ENCODE data around the gene PPP4R2. TPM values are rescaled to one million over a fixed set of nuclear protein-coding genes. Genes with fewer than 3 reads are reported as not detected.

The PPP4R2 gene
- total and polyA plus RNA-seq, 2 donors (not counting 1 experiment from before 2014, with no cell fraction given), result 9.8 to 57.5 TPM

DNA sequence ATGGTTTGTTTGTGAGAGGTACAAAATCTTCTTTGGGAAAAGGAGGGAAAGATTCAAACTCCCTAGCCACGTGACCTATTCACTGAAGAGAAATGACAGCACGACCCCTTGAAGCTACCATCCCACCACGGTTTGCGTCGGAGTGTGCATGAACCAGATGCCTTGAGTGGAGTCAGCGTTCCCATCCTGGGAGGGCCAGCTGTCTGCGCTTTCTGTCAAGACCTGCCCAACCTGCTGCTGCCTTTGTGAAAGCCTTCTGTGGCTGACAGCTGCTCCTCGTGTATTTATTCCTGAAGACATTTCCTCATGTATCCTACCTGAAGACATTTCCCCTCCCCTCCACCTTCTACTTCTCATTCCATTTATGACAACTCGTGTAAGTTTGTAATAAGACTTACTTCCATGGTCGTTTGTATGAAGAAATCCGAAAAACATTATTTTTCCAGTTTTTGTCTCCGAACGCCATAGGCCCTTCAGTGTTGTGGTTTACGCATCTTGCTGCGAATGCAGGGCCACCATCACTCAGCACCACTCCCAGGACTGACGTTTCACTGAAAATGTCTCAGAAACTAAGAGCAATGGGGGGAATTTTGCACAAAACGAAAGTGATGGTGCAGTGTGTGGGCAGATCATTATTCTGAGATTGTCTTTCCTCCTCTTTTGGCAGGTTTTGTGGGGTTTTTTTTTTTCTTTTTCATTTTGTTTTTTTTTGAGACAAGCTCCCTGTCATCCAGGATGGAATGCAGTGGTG is 83.8 kb downstream of the PPP4R2 start:
- no peak overlapping the region for H3K27ac ChIP-seq (ENCODE audit: low read length in 2 of 2)

DNA sequence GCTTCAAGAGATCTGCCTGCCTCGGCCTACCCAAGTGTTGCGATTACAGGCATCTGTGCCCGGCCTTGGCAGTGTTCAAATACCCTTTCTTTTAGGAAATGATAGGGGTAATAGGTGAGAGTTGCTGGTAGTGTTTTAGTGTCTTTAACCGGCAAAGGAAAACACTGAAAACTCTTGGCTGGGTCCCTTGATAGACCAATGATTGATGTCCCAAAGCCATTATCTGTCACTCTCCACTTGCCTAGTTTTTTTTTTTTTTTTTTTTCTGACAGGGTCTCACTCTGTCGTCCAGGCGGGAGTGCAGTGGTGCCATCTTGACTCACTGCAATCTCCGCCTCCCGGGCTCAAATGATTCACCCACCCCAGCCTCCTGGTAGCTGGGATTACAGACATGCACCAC is 84.5 kb downstream of the PPP4R2 start:
- ChIA-PET POLR2A (no interaction called here), CTCF (interaction anchor here (1.0 kb wide), 1 partner anchor 1370 kb away, joined by 3 read pairs; no protein-coding TSS in a partner anchor)
- ATAC-seq (ENCODE audit: low read depth) (no peak), DNase-seq (no peak)
- Histone ChIP-seq H3K27me3 (replicated peaks in 1 of 4; ENCODE audit: control extremely low read depth in 1 of 4, control insufficient read depth in 3 of 4, insufficient read depth in 4 of 4, low read length in 3 of 4) (no peaks in the 10 kb centered on the region), H3K27ac (ENCODE audit: low read length in 2 of 2) (no peak overlapping the region), H3K36me3 (replicated peaks in 1 of 2; ENCODE audit: control extremely low read depth in 1 of 2, control insufficient read depth in 1 of 2, extremely low read depth in 1 of 2, insufficient read depth in 2 of 2, low read length in 1 of 2) (no peaks in the 10 kb centered on the region), H3K4me1 (ENCODE audit: control insufficient read depth in 2 of 2, insufficient read depth in 2 of 2, low read length in 2 of 2) (peaks cover 0 to 2% of the 10 kb centered on the region in 2 donors), H3K9me3 (ENCODE audit: control extremely low read depth in 1 of 3, control insufficient read depth in 2 of 3, insufficient read depth in 1 of 3, low read length in 2 of 3) (no peaks in the 10 kb centered on the region), H3K4me3 (ENCODE audit: control extremely low read depth in 1 of 5, extremely low read depth in 1 of 5, insufficient read depth in 1 of 5, low read depth in 2 of 5, low read length in 4 of 5) (no peak overlapping the region), H4K20me1 (ENCODE audit: control insufficient read depth, insufficient read depth, low read length, poor library complexity, severe bottlenecking) (no peaks in the 10 kb centered on the region), H2AFZ (ENCODE audit: insufficient read depth, low read depth, low read length, poor library complexity, severe bottlenecking) (no peak overlapping the region), H3K79me2 (ENCODE audit: control insufficient read depth, insufficient read depth, low read length) (no peaks in the 10 kb centered on the region), H3K4me2 (replicated peaks; ENCODE audit: low read depth, low read length, poor library complexity, severe bottlenecking) (no peak overlapping the region), H3K9ac (ENCODE audit: low read length) (no peak overlapping the region)
- intact Hi-C loops (cut with micrococcal nuclease), result no loop called here
- Mint-ChIP-seq H3K27ac (no peak overlapping the region), H3K9me3 (ENCODE audit: insufficient read depth) (no peaks in the 10 kb centered on the region), H3K4me1 (peaks cover 2% of the 10 kb centered on the region), H3K27me3 (no peaks in the 10 kb centered on the region), H3K4me3 (no peak overlapping the region)
- no peak for TF ChIP-seq EZH2 (IDR thresholded peaks at IDR 0.05; ENCODE audit: borderline replicate concordance, insufficient read depth, low read depth, low read length, poor library complexity, severe bottlenecking)
- TF ChIP-seq, protein P1, sequence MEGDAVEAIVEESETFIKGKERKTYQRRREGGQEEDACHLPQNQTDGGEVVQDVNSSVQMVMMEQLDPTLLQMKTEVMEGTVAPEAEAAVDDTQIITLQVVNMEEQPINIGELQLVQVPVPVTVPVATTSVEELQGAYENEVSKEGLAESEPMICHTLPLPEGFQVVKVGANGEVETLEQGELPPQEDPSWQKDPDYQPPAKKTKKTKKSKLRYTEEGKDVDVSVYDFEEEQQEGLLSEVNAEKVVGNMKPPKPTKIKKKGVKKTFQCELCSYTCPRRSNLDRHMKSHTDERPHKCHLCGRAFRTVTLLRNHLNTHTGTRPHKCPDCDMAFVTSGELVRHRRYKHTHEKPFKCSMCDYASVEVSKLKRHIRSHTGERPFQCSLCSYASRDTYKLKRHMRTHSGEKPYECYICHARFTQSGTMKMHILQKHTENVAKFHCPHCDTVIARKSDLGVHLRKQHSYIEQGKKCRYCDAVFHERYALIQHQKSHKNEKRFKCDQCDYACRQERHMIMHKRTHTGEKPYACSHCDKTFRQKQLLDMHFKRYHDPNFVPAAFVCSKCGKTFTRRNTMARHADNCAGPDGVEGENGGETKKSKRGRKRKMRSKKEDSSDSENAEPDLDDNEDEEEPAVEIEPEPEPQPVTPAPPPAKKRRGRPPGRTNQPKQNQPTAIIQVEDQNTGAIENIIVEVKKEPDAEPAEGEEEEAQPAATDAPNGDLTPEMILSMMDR (IDR thresholded peaks at IDR 0.05), result no peak
- WGBS (ENCODE audit: insufficient coverage), result 100% methylated on average over 3 of the region's 8 CpGs

More for the DNA sequence above, 83.8 kb downstream of the PPP4R2 start:
- Histone ChIP-seq H3K27me3 (replicated peaks in 1 of 4; ENCODE audit: control extremely low read depth in 1 of 4, control insufficient read depth in 3 of 4, insufficient read depth in 4 of 4, low read length in 3 of 4) (no peaks in the 10 kb centered on the region), H3K9me3 (ENCODE audit: control extremely low read depth in 1 of 3, control insufficient read depth in 2 of 3, insufficient read depth in 1 of 3, low read length in 2 of 3) (no peaks in the 10 kb centered on the region), H2AFZ (ENCODE audit: insufficient read depth, low read depth, low read length, poor library complexity, severe bottlenecking) (no peak overlapping the region), H3K9ac (ENCODE audit: low read length) (no peak overlapping the region), H3K79me2 (ENCODE audit: control insufficient read depth, insufficient read depth, low read length) (no peaks in the 10 kb centered on the region), H3K4me2 (replicated peaks; ENCODE audit: low read depth, low read length, poor library complexity, severe bottlenecking) (no peak overlapping the region), H3K4me1 (ENCODE audit: control insufficient read depth in 2 of 2, insufficient read depth in 2 of 2, low read length in 2 of 2) (no peaks in the 10 kb centered on the region), H3K36me3 (replicated peaks in 1 of 2; ENCODE audit: control extremely low read depth in 1 of 2, control insufficient read depth in 1 of 2, extremely low read depth in 1 of 2, insufficient read depth in 2 of 2, low read length in 1 of 2) (no peaks in the 10 kb centered on the region), H4K20me1 (ENCODE audit: control insufficient read depth, insufficient read depth, low read length, poor library complexity, severe bottlenecking) (no peaks in the 10 kb centered on the region), H3K4me3 (ENCODE audit: control extremely low read depth in 1 of 5, extremely low read depth in 1 of 5, insufficient read depth in 1 of 5, low read depth in 2 of 5, low read length in 4 of 5) (no peak overlapping the region)
- CTCF ChIA-PET, result no interaction called here
- POLR2A ChIA-PET, result no interaction called here
- WGBS (ENCODE audit: insufficient coverage), result 89% methylated on average over 8 of the region's 17 CpGs
- DNase-seq, result no peak
- Mint-ChIP-seq H3K27ac (no peak overlapping the region), H3K4me3 (no peak overlapping the region), H3K27me3 (no peaks in the 10 kb centered on the region), H3K4me1 (no peaks in the 10 kb centered on the region), H3K9me3 (ENCODE audit: insufficient read depth) (no peaks in the 10 kb centered on the region)
- intact Hi-C loops (cut with micrococcal nuclease), result no loop called here
- no peak for ATAC-seq (ENCODE audit: low read depth)
- no peak for TF ChIP-seq EZH2 (IDR thresholded peaks at IDR 0.05; ENCODE audit: borderline replicate concordance, insufficient read depth, low read depth, low read length, poor library complexity, severe bottlenecking)
- TF ChIP-seq, protein P1 (IDR thresholded peaks at IDR 0.05), result no peak
